T47D (cell line): Measurements from ENCODE around the gene LRMDA.
"Not testable (repeated sequence)": the region's sequence is repeated elsewhere in the genome, so short reads cannot be mapped to it uniquely, and the experiment has no call there.

Experiments
- DNase-seq, 2 experiments: peaks; one replicate each; pipeline versions ENCODE4 v3.0.0 to v3.0.0-alpha.2; 2011 to 2012; ENCODE audit warnings: low read depth in 1 of 2, low spot score in 1 of 2
- JUND ChIP-seq: IDR thresholded peaks from 2 replicates; pipeline ENCODE4 v1.6.1; 2012; ENCODE audit warnings: low read depth
- in situ Hi-C: cut with HindIII; loops from 2 replicates; pipeline ENCODE4 v1.10.0; 2016; ENCODE audit warnings: low sequenced_read_pairs, low pct_unique_long_range_greater_than_20kb

Gene LRMDA

DNA sequence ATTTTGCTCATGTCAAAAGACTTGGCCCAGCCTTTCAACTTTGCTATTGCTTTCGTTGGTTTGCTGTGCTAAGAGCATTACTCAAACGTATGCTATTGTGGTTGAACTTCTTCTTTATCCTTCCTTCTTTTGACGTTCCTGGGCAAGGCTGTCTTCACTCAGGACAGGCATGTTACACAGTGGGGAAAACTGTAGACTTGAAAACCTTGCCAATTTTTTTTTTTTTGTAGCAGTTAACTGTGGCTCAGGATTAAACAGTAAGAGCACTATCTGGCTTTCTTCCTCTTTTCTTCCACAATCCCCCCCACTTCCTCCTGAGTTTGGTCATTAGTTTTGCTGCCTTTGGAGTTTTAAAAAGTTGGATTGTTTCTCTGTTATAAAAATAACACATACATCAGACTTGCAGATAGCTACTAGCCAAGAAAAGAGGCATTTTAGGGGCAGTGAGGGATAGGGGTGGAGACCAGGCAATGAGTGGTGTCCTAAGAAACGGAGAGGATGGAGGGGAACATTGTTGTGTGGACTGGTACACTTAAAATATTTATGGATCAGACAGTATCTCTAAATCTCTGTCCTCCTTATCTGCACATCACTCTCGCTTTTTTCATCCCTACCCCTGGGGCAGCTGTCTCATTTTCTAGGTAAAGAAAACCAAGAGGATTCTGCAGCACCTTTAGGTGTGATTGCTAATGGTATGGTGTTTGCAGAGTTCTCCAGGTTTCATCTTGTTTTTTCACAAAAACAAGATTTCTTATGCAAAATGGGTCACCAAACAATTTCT lies 181.7 kb downstream of the LRMDA start:
- no peak for DNase-seq
- TF ChIP-seq JUND, result no peak
- in situ Hi-C loops, result no loop called here

DNA sequence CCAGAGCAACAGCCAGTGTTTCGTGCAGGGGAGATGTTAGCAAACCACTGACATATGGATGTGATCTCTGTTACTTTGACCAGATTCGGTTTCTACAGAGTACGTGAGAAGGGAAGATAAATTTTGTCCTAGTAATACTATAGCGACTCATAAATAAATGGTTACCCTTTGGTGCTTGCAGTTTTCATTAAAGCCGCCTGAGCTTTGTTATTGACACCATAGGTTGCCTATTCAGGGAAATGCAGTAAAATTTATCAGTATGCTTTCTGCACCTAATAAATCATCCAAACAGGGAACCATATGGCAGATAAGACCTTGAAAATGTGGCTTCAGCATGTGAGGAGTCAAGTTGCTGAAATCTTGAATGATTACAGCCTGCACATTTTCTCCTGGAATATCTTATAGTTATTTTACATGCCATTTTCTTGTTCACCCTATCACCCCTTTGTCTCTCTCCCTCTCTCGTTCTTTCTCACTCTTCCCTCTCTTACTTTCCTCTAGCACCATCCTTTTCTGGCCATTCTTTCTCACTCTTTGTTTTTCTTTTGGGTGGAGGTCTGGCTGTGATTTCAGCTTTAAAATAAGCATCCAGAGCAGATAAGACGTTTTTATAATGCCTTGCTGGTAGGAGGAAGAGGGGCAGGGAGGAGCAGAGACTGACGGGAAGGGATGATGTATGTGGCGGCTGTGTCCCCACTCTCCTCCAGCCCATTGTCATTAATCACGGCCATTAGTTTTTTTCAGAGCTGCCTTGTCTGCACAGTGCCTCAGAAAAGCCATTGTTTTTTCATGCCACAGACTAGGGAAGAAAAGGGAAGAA lies 182.5 kb downstream of the LRMDA start:
- no peak for DNase-seq
- no peak for TF ChIP-seq JUND
- in situ Hi-C loops, result no loop called here

DNA sequence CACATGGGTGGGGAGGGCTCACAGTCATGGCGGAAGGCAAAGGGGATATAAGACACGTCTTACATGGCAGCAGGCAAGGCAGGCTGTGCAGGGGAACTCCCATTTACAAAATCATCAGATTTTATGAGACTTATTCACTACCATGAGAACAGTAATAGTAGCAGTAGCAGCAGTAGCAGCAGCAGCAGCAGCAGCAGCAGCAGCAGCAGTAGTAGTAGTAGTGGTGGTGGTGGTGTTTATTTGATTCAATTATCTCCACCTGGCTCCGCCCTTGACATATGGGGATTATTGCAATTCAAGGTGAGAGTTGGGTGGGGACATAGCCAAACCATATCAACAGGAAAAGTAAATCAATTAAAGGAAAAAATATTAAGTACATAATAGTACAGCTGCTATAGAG lies 184.7 kb downstream of the LRMDA start:
- DNase-seq, result no peak
- in situ Hi-C loops, result no loop called here
- no peak for TF ChIP-seq JUND

DNA sequence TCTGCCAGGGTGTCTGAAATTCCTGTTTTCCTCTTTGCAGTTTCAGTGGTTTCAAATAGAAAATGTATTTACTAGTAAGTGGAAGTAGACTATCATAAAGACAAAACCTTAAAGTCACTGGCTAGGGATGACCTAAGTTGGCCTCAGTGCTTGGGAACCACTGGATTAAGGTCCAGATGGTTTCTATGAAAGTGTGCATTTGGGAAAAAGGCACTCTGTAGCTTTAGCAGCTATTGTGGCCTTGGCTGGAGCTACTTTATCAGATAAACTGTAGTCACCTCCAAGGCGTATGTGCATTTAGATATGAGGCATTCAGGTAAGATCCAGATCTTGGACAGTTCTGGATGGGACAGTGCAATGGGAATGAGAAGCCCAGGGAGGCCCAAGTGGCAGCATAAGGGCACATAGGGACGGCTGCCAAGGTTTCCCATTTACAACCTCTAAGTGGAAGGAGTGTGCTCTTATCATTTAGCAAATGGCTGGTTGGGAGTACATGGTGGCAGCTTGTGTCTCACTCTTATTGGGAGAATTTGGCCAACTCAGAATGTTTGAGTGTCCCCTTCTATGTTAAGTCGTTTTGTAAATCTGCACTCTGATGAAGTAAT lies 185.6 kb downstream of the LRMDA start:
- no peak for DNase-seq
- no peak for TF ChIP-seq JUND
- in situ Hi-C loops, result no loop called here

GRCh38 chr10:75617485-75618155 lies 186.2 kb downstream of the LRMDA start:
- DNase-seq, result no peak
- in situ Hi-C loops, result no loop called here
- TF ChIP-seq JUND, result no peak

DNA sequence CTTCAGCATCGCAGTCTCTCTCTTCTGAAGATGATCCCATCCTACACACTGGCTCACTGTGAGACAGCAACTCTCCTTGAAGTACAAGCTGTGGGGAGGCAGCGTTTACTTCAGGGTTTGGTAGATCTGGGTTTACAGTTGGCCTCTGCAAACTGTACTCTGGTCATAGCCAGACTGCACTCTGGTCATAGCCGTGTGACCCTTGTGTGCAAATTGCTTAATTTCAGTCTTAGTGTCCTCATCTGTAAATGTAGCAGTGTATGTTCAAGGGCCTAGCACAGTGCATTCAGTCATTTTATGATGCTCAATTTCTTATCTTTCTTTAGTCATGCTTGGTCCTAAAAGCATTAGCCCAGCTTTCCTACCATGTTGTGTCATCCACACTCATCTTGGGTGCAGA lies 188.2 kb downstream of the LRMDA start:
- in situ Hi-C loops, result no loop called here
- no peak for DNase-seq
- TF ChIP-seq JUND, result no peak

GRCh38 chr10:75620356-75620755 lies 188.9 kb downstream of the LRMDA start:
- in situ Hi-C loops, result no loop called here
- DNase-seq, result no peak
- no peak for TF ChIP-seq JUND

DNA sequence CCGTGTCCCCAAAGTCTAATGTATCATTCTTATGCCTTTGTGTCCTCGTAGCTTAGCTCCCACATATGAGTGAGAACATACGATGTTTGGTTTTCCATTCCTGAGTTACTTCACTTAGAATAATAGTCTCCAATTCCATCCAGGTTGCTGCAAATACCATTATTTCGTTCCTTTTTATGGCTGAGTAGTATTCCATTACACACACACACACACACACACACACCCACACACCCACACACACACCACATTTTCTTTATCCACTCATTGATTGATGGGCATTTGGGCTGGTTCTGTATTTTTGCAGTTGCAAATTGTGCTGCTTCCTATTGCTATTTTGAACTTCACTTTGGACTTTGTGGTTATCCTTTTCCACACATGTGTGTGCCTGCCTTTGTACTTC lies 189.6 kb downstream of the LRMDA start:
- in situ Hi-C loops, result not testable (repeated sequence)

GRCh38 chr10:75622503-75622902 lies 191.1 kb downstream of the LRMDA start:
- no peak for DNase-seq
- TF ChIP-seq JUND, result no peak
- in situ Hi-C loops, result no loop called here

More for the DNA sequence above, 189.6 kb downstream of the LRMDA start:
- not testable (repeated sequence) for DNase-seq

GRCh38 chr10:75623310-75624093 lies 192.1 kb downstream of the LRMDA start:
- in situ Hi-C loops, result no loop called here
- DNase-seq, result no peak
- TF ChIP-seq JUND, result no peak

- in situ Hi-C loops, result no loop called here
- DNase-seq, result no peak
Observed at GRCh38 chr10:75624638-75625037, 193.2 kb downstream of the LRMDA start.

DNA sequence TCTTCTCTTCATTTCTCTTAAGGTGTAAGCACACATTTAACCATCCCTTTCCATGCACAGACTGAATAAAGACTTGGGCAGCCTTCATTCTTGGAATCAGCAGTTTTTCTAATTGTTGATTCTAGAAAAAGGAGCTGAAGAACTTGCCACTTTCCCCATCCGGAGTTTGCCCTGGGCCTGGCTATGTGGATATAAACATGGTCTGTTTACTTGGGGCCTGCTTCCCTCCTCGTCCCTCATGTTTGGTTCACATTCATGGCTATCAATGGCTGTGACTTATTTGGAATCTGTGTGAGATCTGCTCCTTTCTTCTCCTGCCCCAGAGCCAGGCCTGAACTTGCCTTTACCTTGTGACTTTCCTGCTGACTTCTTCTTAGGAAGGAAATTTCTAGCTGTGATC lies 199.3 kb downstream of the LRMDA start:
- no peak for DNase-seq
- in situ Hi-C loops, result no loop called here
- TF ChIP-seq JUND, result no peak

More at GRCh38 chr10:75624638-75625037, 193.2 kb downstream of the LRMDA start:
- TF ChIP-seq JUND, result no peak
